Prostate gland (tissue), 1 donor: ENCODE results near the gene IMMP2L.

Source experiments
- POLR2A ChIP-seq: fragments of 450-650 bp; IDR thresholded peaks from one replicate; pipeline ENCODE4 v1.6.1; 2016; ENCODE audit warnings: antibody characterized with exemption, mild to moderate bottlenecking
- POLR2AphosphoS5 ChIP-seq: sonication (generic); formaldehyde crosslinking; IDR thresholded peaks from one replicate; pipeline ENCODE4 v1.6.1; 2017; ENCODE audit warnings: antibody characterized with exemption

DNA sequence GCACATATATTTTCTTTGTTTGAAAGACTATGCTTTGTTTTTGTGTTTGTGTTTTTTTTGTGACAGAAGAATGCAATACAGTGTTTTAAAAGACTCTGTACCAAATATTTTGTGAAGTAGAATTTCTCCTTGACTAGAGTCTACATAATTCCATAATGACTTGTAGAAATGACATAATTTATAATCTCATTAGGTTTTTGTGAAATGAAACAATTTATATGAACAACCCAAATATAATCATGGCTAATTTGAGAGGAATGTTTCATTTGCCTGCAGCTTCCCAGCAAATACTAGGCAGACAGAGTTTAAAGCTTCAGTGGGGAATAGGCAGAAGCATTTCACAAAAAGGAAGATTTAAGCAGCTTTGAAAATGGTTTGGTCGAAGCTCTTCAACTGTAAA, 686.9 kb downstream of the IMMP2L start:
- no peak for TF ChIP-seq POLR2A
- TF ChIP-seq POLR2AphosphoS5 = no peak
